NOMO-1 treated with dmso at 0.1 percent for 144 hours (cell line): ENCODE results near the gene LSM14B.

Source experiments
- DNase-seq: peaks from one replicate; lab custom pipeline; 2025; ENCODE audit not compliant: unreplicated experiment; lab: John Stamatoyannopoulos, UW

The LSM14B gene

DNA sequence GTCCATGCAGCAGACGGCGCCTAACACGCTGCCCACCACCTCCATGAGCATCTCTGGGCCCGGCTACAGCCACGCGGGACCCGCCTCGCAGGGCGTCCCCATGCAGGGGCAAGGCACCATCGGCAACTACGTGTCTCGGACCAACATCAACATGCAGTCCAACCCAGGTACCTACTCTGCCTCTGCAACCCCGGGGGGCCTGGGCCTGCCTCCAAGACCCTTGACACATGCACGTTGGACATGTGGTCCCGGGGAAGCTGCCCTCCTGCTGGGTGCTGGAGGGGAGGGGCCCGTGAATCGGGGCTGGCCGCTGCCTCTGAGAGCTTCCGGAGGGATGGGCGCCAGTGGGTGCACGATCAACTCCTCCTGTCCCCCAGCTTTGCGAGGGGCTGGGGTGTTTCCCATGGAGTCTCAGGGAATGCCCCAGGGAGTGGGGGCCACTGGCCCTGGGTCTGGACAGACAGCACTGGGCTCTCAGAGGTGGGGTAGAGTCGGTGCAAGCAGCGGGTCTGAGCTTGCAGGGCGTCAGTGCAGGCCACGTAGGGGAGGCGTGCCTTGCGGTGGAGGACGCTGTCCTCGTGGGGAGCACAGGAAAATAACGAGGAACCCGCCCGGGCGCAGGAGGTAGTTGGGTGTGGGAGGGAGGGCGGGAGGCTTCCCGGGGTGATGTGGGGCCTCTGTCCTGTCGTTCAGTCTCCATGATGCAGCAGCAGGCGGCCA is 40.6 kb downstream of the LSM14B start:
- no peak for DNase-seq

DNA sequence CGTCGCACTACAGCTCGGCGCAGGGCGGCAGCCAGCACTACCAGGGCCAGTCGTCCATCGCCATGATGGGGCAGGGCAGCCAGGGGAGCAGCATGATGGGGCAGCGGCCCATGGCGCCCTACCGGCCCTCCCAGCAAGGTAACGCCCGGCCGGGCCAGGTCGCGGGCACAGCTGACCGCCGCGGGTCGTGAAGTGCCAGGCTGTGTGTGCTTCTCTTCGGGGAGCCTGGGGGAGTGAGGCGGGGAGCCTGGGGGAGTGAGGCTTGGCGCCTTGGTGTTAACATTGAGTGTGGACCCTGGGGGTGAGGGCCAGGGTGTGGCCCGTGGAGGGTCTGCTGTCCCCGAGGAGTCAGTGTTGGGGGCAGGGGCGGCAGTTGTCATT is 41.2 kb downstream of the LSM14B start:
- no peak for DNase-seq

DNA sequence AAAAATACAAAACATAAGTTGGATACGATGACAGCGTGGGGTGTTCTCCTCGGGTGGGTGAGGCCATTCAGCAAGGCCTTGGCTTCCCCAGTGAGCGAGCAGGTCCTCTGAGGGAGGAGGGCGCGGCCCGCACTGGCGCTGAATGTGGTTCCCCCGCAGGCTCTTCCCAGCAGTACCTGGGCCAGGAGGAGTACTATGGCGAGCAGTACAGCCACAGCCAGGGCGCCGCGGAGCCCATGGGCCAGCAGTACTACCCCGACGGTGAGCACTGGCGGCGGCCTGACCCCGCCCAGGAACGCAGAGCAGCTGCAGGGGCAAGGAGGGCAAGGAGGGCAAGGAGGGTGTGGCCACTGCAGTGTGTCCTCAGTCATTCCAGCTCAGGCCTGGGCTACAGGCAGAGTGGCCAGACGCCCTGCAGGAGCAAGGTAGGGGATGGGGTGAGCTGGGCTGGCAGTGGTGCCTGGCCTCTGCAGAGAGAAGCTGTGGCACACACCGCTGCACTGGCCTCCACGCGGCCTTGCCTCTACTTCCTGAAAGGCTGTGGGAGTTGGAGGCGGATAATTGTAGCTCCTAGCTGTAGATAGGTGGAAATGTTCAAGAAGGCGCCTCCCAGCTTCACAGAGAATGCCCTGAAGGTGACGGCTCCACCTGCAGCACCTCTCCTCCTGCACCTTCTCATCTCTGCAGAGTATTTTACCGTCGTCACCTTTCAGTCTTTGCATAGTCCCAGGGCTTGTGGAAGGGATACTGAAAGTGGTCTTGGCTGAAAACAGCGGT is 41.9 kb downstream of the LSM14B start:
- no peak for DNase-seq

GRCh38 chr20:62164879-62165761 is 42.8 kb downstream of the LSM14B start:
- no peak for DNase-seq

DNA sequence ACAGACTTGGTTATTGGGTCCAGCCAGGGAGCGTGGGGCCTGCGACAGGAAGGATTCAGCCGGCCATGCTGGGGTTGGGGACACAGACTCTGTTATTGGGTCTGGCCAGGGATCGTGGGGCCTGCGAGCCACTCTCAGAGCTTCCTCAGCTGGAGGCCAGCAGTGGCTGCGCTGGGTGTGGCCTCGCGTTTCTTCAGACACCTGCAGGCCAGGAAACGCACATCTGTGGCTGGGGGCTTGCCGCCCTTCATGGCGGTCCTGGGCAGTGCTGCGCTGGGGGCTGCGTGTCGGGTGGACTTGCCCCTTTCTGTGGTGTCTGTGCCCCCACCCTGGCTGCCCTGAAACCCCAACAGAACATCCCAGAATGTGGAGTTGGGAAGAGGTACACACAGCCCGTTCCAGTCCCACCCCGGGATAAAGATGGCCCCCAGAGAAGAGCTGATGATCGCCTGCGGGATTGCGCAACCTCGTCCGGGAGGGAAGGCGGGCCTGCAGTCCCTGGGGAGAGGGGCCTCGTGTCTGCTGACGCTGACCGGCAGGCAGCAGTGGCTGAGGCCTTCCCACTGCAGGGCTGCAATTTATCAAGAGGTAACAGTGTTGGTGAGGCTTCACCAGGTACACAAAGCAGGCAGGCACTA is 43.6 kb downstream of the LSM14B start:
- DNase-seq, result no peak

DNA sequence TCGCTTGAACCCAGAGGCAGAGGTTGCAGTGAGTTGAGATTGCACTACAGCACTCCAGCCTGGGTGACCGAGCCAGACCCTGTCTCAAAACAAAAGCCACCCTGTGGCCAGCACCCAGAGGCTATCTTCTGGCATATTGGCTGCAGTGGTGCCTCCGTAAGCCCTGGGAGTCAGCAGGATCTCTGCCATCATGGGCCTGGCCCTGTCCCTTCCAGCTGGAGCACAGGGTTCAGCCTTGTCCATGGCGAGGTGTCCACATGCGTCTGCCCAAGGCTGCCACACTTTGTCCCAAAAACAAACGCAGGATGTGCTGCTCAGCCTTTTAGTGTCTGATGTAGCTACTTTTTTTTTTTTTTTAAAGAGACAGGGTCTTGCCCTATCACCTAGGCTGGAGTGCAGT is 45.2 kb downstream of the LSM14B start:
- no peak for DNase-seq

GRCh38 chr20:62168061-62168460 is 45.8 kb downstream of the LSM14B start:
- DNase-seq, result no peak

- no peak for DNase-seq
Measured at GRCh38 chr20:62168890-62169435, 46.7 kb downstream of the LSM14B start.

- DNase-seq, result no peak
Measured at GRCh38 chr20:62170536-62170935, 48.3 kb downstream of the LSM14B start.

DNA sequence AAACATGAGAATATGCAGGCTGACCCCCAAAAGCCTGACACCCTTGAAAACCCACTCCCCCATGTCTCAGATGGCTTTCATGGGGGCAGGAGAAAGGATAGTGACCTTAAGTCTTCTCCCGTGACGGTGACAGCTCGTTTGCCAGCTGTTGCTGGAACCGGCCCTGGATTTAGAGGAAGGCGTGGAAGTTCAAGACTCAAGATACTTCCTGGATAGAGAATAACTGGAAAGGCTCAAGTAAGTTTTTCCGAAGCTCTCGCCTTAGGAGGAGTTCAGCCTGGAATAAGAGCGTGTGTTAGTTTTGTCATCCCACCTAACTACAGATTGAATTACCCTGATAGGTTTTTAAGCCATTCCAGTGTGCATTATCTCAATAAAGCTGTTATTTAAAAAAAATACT is 49.0 kb downstream of the LSM14B start:
- no peak for DNase-seq

- no peak for DNase-seq
Measured at GRCh38 chr20:62172666-62173065, 50.4 kb downstream of the LSM14B start.

GRCh38 chr20:62174021-62174804 is 51.9 kb downstream of the LSM14B start:
- no peak for DNase-seq

DNA sequence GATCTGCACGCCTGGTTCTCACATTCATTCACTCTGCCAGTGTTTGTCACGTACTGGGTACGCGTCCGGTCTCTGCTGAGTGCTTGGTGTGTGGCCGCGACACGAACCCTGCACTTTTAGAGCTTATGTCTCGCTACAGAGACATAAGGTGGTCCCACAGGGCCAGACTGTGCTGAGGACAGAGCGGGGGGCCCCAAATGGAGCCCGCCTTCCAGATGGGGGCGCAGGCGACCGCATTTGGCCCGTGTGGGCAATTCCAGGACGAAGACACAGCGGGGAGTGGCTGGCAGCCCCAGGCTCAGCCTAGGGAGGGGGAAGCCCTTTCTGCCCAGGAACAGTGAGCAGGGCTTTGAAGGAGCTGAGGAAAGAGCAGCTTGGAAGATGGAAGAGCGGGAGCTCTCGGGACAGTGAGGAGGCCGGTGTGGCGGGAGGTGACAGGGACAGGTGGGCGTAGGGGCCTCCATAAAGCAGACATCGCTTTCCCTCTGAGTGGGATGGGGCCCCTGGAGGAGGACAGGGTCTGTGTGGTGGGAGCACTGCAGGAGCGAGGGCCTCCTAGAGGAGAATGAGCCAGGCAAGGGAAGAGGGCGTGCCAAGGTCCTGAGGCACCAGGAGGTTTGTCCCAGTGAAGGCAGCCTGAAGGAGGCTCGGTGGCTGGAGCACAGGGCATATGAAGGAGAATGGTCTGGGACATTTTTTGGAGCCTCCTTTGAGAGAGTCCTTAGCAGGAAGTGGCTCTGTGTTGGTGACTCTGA is 52.8 kb downstream of the LSM14B start:
- no peak for DNase-seq

DNA sequence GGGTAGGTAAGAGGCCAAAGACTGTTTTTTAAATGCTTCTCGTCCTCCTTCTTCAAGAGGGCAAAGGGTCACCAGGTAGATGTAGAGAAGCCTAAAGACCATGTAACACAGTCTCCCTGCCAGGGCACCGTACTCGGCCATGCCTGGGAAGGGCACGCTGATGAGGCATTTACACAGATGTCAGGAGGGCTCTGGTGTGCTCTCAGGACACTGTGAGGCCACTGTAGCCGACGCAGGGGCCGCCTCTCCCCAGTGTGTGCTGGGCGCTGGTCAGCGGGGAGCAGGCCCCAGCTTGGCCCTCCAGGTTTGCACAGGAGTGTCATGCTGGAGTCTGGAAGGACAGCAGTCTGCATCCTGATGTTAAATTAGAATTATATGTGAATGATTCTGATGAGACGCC is 53.4 kb downstream of the LSM14B start:
- no peak for DNase-seq

- DNase-seq, result no peak
Measured at GRCh38 chr20:62176866-62177265, 54.6 kb downstream of the LSM14B start.

GRCh38 chr20:62177307-62177706 is 55.0 kb downstream of the LSM14B start:
- DNase-seq, result no peak

GRCh38 chr20:62178316-62179161 is 56.3 kb downstream of the LSM14B start:
- DNase-seq, result no peak

DNA sequence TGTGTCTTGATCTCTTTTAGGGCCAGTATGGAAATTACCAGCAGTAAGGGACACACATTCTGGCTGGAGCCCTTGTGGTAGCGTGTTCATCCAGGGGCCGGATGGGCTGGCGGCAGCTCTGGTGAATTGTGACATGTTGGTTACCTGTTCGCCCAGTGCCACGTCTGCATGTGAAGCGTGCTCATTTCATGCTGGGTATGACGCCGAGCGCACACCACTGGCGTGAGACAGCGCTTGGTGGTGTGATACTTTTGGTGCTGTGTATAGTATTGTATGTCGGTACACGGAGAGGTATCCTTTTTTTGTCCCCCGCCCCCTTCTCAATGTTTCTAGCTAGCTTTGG is 56.9 kb downstream of the LSM14B start:
- no peak for DNase-seq

DNA sequence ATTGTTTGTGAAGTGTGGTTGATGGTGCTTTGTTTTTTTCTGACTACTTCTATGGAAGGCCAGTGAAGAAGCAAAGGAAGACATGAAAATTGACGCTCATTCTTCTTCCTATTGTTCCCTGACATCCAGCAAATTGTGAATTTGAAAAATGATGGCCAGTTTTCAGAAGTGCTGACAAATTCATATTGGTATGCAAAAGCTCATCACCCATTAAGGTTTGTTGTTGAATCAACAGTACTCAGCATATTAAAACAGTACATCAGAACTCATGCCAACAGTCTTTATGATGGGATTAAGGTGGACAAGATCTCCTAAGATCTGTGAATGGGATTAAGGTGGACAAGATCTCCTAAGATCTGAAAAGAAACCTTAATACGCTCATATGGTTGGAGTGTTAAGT is 59.5 kb downstream of the LSM14B start:
- no peak for DNase-seq
